NCI-H1417 treated with DMSO at 0.1 percent for 48 hours (cell line): ENCODE data around the gene COL2A1.
"Not testable (repeated sequence)": the region's sequence is repeated elsewhere in the genome, so short reads cannot be mapped to it uniquely, and the experiment has no call there.

Experiments used
- DNase-seq: peaks from one replicate; lab custom pipeline; 2025; lab: John Stamatoyannopoulos, UW

Gene COL2A1

DNA sequence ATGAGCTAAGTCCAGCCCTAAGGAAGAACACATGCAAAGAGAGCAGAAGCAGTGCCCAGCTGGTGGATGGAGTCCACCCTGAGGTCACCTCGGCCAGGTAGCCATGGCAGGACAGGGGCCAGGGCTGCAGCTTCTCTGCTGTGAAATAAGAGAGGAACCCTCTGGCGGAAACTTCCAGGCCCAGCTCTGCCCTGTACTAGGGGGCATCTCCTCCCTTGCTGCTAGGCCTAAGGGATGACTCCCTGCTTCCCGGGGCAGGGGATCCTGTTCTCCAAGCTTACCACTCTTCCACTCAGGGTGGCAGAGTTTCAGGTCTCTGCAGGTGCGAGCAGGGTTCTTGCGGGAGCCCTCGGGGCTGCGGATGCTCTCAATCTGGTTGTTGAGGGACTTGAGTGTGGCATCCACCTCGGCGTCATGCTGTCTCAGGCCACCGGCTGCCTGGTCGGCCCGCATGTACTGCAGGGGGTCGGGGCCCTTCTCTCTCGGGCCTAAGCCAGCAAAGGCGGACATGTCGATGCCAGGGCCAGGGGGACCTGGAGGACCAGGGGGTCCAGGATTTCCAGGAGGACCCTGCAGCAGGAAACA is 29.1 kb downstream of the COL2A1 start:
- DNase-seq, result no peak

DNA sequence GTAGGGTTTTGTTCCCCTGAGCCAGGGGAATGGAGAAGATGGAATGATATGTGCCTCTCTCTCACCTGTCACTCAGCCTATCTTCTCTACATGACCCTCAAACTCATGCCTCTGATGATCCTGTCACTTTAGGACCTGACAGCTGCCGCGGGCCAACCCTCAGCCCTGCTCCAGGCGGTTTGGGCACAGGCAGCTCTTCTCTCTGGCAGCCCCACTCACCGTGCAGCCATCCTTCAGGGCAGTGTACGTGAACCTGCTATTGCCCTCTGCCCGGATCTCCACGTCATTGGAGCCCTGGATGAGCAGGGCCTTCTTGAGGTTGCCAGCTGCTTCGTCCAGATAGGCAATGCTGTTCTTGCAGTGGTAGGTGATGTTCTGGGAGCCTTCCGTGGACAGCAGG is 30.4 kb downstream of the COL2A1 start:
- no peak for DNase-seq

DNA sequence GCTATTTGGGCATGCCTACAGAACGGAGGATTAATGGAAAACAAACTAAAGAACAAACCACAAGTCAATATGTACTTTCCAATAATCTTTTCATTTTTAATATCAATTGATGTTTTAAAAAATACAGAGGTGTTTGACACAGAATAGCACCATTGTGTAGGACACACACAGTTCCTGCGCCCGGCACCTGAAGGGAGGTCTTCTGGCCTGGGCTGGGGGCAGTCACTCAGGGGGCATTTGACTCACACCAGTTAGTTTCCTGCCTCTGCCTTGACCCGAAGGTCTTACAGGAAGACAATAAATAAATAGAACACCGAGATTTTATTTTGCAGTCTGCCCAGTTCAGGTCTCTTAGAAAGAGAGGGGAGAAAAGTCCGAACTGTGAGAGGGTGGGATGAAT is 31.4 kb downstream of the COL2A1 start:
- DNase-seq, result no peak

DNA sequence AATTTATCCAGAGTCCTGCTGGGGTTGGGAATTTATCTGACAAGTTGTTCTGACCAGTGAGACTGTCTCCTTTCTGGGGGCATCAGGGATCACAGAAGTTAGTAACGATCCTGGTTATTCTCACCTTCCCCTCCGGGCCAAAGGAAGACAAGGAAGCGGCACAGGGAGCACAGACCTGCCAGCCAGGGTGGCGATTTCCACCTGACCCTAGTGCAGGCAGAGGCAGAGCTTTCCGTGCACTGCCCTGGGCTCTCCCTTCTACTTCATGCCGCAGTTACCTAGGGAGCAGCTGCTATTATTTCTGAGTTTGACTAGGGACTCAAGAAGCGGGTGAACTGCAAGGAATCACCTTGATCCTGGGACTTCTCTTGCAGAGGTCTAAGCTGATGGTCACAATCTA is 33.4 kb downstream of the COL2A1 start:
- DNase-seq, result no peak

DNA sequence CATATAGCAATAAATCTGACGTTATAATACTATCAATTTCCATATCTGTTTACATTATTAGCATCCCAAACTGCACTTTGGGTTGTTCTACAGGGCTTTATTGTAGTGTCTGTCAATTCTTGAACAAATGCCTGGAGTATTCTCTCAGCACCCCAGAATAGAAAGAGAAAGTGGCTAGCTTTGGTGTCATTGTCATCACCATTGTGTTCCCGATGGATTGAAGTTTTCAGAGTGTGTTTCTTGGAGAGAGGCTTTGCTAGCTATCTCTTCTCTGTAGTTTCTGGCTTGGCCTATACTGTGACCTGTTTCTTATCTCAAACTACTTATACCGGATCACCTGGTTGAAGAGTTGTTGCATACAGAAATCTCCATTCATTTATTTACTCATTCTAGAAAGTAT is 34.4 kb downstream of the COL2A1 start:
- DNase-seq, result no peak

DNA sequence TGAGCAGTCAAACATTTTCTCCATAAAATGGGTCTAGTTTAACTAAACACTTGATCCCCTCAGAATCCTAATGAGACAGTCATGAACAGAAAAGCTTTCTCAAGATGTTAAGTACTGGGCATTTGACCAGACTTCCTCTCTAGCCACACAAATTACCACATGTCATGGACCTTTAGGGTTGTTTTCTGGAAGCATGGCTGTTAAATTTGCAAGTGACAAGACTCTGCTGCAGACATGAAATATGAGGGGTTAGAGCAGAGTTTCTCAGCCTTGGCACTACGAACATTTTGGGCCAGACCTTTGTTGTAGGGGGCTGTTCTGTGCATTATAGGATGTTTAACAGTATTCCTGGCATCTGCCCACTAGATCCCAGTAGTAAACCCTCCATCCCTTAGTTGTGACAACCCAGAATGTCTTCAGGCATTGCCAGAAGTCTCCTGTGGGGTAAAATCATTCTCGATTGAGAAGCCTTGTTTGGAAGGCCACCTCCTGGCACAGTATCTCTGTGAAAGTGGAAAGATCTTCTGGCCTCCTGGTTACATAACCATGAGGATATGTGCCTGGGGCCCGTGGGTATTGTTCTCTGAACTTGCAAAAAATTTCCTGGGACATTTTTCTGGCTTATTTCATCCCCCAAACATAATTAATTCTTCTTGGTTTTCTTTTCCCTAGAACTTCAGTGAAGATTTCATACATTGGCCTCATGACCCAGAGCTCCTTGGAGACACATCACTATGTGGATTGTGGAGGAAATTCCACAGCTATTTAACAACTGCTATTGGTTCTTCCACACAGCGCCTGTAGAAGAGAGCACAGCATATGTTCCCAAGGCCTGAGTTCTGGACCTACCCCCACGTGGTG is 36.6 kb downstream of the COL2A1 start:
- no peak for DNase-seq

DNA sequence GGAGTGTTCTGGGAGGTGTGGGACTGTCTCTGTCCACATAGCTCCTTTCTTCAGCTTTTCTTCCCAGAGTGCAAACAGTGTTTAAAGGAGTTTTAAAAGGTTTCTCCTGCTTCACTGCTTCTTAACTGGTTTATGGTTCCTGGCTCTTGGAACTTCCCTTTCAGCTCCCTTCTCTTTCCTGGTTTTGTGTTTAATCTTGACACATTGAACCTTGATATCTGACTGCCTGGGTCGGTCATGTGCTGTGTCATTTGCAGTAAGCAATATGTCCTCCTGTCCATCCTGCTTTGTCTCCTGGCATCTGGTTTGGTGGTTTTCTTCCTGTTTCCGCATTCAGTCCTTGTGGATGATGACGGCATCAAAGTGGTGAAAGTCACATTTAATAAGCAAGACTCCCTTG is 38.7 kb downstream of the COL2A1 start:
- no peak for DNase-seq

DNA sequence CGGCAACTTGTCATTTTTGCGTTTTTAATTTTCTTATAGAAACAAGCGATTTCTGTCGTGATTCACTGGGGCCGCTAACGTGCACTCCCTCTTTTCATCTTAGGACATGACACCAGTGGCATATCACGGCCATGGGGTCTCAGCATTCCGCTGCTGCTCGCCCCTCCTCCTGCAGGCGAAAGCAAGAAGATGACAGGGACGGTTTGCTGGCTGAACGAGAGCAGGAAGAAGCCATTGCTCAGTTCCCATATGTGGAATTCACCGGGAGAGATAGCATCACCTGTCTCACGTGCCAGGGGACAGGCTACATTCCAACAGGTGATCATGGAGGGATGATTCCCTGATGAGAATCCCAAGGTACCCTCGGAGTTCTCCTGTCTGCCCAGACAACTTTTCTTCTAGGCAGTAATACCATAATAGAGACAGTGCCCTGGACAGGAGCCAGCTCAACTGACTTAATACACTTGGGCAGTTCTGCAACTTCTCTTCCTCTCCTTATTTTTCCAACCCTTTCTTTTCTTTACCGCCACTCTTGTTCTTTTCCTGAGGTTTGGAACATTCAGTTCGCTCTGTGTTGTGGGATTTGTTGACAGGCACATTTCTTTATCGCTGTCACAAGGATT is 40.1 kb downstream of the COL2A1 start:
- no peak for DNase-seq

DNA sequence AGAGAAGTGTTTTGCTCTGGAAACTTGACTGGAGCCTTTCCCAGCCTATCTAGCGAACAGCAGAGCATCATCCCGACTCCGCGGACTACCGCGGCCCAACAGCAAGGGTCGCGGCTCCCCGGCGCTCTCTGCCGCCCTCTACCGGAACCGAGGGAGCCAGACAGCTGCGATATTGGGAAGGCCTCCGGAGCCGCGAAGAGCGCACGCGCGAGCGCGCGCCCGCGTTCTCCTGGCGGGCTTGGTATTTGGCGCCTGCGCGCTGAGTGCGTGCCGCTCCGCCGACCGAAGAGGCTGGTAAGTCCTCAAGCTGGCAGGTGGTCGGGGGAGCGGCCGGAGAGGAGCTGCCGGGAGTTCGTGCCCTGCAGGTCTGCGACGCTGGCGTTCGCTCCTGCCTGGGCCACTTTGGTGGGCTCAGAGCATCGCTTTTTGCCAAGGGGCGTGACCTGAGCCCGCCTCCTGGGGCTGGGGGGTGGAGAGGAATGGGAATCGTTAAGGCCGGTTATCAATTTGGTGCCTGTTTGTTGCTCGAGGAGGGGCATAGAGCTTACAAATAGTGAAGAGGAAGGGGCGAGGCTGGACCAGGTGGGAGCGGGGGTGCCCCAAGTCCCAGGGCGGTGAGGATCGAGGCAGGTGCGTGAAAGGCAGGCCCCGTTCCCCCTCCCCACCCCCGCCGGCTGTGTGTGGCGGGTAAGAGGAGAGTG is 40.8 kb downstream of the COL2A1 start, which contains the start of gene TMEM106C:
TMEM106C (plus strand) TSS at position 257 of the 701 bp plus-strand sequence. CDS start 641 bp downstream, outside the sequence.
- peak; percentile 78 for DNase-seq

DNA sequence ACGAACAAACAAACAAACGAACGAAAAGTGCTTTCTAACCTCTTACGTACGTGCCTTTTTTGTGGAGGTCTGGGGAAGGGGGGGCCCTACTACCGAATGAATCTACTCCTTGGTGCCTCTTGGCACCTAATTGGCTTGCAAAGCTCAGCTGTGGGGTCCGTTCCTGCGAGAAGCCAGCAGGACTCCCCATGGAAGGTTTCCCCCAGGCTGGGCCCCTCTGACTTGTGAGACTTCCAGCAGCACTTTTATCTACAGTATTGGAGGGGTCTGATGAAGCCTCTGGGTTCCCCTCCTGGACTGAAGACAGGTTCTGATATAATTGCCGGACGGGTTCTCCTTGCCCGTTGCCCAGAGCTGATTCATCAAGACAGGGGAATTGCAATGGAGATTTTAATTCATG is 42.1 kb downstream of the COL2A1 start:
- DNase-seq, result no peak

DNA sequence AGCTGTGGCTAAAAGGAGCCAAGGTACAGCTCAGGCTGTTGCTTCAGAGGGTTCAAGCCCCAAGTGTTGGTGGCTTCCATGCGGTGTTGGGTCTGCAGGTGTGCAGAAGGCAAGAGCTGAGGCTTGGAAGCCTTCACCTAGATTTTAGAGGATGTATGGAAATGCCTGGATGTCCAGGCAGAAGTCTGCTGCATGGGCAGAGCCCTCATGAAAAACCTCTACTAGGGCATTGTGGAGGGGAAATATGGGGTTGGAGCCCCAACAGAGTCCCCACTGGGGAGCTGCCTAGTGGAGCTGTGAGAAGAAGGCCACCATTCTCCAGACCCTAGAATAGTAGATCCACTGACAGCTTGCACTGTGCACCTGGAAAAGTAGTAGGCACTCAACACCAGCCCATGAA is 46.6 kb downstream of the COL2A1 start:
- not testable (repeated sequence) for DNase-seq

DNA sequence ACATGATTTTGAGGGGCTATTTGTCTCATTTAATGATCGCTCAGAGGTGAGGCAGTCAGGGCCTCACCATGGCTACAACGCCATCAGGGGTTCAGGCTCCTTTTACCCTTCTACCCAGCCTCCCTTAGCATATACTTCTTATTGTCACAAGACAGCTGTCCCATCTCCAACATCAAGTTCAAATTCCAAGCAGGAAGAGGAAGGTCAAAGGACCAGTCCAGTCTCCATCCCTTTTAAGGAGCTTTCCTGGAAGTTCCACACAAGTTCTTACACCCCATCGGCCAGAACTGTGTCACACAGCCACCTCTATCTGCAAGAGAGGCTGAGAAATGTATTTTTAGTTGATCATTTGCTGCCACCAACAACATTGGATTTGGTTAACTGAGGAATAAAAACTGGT is 49.2 kb downstream of the COL2A1 start:
- DNase-seq, result no peak

DNA sequence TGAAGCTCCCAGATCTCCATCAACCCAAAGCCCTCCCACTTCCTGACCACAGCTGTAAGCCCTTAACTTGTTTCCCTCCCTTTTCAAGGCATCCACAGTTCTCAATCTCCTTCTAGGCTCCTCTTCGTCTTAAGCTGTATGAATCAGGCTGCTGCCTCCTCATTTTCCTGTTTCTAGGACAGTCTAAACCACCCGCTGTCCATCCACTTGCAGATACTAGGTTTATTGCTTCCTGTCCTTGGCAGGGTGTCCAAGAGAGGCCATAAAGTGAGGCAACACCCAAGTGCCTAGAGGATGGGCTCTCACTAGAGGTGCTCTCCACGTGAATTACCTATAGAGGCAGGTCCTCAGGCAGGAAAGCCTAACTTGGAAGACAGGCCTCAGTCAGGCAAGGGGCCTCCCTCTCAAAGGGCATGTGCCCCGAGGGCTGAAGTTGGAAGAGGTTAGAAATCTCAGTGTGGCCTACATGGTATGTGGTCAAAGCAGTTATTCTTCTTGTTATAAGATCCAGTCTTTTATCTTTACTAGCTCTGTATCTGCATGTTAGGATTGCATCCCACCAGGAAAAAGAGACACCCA is 49.7 kb downstream of the COL2A1 start:
- no peak for DNase-seq

DNA sequence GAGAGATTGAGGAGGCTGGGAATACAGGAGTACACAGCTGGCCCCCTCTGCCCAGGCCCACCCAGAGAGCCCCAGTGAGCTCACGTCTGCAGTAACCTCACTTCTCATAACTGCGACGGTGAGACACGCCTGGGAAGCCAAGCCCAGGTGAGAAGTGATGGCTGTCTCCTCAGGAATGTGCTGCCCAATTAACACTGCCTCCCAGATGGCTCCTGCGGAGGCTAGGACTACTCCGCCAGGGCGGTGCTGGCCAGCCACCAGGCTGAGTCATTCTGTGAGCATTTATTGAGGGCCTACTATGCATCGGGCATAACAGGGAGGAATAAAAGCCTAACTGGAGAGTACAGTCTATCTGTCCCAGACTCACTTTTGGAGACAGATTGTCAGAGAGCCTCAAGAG is 50.2 kb downstream of the COL2A1 start:
- DNase-seq, result no peak

DNA sequence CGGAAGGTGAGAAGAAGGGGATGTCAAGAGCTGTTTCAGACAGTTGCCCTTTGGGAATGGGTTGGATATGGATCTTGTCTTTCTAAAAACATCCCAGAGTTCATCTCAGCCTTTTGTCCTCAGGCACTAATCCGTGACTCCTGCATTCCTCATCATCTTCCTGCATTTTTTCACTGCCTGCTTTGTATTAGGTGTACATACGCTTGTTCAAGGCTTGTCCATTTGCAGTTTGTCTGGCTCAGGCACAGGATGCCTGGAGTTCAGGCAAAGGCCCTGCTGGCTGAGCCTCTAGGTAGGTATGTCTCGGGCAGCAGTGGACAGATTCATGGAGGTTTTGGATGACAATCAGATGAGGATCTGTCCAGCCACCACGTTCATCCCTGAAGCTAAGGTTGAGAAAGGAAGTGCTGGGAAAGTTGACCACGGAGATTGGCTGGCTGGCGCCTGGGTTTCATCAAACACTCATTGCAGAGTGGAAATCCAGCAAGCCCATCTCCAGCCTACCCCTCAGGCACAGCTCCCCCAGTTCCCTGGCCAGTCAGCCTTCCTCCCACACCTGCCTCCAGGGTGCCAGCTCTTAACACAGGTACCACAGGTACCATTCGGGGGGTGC is 53.3 kb downstream of the COL2A1 start:
- no peak for DNase-seq

DNA sequence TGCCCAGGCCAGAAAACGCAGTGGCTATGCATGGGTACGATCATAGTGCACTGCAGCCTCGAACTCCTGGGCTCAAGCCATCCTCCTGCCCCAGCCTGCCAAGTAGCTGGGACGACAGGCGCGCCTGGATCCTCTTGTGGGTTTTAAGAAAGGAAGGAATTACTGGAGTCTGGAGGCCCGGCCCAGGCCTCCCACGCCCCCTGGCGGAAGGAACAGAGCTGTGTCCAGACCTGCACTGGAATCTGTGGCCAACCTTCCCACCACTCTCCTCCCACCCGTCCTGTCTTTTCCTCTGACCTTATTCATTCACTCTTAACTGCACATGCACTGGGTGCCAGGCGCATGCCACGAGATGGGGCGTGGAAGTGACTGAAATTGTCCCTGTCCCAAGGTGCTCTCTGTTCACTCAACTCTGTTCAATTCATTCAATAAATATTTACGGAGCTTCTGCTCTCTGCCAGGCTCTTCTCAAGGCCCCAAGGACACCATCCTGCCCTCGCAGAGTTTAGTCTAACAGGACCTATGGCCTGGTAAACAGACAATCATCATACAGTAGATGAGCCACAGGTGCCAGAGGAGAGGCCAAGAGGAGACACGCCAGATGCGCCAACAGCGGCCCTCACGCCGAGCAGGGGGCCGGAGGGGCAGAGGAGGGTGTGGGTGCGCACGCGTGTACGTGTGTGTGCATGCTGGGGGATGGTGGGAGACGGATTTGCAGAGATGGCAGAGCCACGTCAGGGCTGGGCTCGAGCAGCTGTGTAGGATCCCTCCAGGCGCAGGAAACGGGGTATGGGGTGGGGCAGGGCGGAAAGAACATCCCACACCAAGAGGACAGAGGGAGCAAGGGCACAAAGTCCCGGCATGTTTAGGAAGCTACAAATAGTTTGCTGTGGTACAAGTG is 54.6 kb downstream of the COL2A1 start:
- no peak for DNase-seq

DNA sequence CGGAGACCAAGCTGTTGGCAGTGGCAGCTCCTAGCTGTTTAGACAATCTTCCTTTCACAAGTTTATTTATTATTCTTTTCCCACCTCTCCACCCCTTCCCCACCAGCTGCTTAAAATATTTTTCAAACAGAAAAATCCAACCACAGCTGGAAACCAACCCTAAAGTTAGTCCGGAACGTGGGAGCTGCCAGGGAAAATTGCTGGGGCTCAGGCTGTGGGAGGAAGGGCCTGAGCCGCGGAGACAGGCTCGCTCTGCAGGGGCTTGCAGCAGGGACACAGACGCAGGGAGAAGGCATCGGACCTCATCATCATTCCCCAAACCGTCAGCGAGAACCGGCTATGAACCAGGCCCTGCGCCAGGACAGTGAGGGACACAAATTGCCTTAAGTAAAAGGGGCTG is 56.9 kb downstream of the COL2A1 start:
- DNase-seq, result no peak

DNA sequence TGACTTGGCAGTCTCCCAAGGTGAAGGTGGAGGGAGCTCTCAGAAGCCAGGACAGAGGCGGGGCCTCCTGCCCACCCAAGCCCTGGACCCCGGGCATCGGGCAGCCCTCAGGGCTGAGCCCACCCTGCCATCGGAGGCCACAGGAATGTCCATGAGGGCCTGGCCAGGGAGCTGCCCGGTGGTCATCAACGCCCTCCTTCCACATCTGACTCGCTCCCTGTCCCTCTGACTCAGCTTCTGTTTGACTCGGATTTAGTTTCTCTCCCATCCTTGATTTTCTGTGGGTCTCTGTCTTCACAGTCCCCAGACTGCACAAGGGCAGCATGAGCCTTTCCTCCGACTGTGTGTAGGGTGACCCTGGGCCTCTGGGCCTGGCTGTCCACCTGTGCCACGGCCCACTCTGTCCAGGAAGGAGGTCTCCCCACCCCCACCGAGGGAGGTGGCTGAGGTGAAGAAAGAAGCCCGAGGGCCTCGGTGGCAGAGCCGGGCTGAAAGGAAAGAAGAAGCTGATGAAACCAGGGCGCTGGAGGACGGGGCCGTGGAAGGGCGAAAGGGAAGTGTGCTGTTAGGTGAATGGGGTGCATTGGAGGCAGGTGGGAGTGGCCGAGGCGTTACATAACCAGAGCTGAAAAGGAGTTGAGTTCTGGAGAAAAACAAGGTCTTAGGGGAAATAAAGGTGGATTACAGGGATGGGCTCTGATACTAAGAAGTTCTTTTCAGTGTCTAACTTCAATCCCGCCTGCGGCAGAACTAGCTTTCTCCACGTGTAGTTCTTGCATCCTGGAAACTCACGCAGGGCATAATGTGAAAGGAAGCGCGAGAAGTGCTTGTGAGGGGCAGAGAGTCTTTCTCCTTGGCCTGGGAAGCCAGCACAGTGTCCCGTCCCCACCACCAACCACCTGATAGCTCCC is 57.6 kb downstream of the COL2A1 start:
- no peak for DNase-seq

DNA sequence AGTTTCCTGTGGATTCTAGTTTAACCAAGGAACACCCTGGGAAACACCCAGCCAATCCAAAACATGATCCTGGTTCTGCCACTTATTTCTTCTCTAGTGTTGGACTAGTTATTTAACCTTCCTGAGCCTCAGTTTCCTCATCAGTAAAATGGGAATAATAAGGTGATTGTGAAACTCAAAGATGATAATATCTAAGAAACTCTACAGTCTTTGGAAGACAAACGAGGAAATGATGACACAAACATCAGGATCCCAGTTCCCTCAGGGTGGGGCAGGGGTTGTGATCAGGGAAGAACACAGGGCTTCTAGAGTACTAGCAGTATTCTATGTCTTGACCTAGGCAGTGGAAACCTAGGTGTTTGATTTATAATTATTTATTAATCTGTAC is 58.9 kb downstream of the COL2A1 start:
- no peak for DNase-seq
